IMR-90 (cell line): ENCODE data around the gene STARD4.

Source experiments
- CTCF ChIP-seq: conservative IDR thresholded peaks from 2 replicates; pipeline ENCODE4 v1.5.1; 2012; ENCODE audit warnings: mild to moderate bottlenecking, low read depth, low read length, improper control_type of control experiment
- FOS ChIP-seq: fragments of 150-350 bp; IDR thresholded peaks from 2 replicates; pipeline ENCODE4 v1.6.1; 2016; ENCODE audit warnings: low read depth, low read length
- MAFK ChIP-seq: IDR thresholded peaks from 2 replicates; pipeline ENCODE4 v1.6.1; 2012; ENCODE audit warnings: low read depth, low read length, improper control_type of control experiment
- MAZ ChIP-seq: IDR thresholded peaks from 2 replicates; pipeline ENCODE4 v1.6.1; 2012; ENCODE audit warnings: low read depth, mild to moderate bottlenecking, low read length, improper control_type of control experiment, moderate library complexity, borderline replicate concordance
- NFE2L2 ChIP-seq: fragments of 150-350 bp; IDR thresholded peaks from 2 replicates; pipeline ENCODE4 v1.6.1; 2016; ENCODE audit warnings: low read depth, mild to moderate bottlenecking, low read length
- POLR2A ChIP-seq: IDR thresholded peaks from 2 replicates; pipeline ENCODE4 v1.6.1; 2012; ENCODE audit warnings: mild to moderate bottlenecking, low read depth, low read length
- RAD21 ChIP-seq: IDR thresholded peaks from 2 replicates; pipeline ENCODE4 v1.6.1; 2012; ENCODE audit warnings: low read length, improper control_type of control experiment
- RCOR1 ChIP-seq: IDR thresholded peaks from 2 replicates; pipeline ENCODE4 v1.6.1; 2012; ENCODE audit warnings: mild to moderate bottlenecking, low read length, improper control_type of control experiment; ENCODE audit not compliant: insufficient replicate concordance
- SMC3 ChIP-seq: fragments of 150-350 bp; IDR thresholded peaks from 2 replicates; pipeline ENCODE4 v1.6.1; 2016; ENCODE audit warnings: low read depth, mild to moderate bottlenecking, antibody characterized with exemption, low read length, moderate library complexity

DNA sequence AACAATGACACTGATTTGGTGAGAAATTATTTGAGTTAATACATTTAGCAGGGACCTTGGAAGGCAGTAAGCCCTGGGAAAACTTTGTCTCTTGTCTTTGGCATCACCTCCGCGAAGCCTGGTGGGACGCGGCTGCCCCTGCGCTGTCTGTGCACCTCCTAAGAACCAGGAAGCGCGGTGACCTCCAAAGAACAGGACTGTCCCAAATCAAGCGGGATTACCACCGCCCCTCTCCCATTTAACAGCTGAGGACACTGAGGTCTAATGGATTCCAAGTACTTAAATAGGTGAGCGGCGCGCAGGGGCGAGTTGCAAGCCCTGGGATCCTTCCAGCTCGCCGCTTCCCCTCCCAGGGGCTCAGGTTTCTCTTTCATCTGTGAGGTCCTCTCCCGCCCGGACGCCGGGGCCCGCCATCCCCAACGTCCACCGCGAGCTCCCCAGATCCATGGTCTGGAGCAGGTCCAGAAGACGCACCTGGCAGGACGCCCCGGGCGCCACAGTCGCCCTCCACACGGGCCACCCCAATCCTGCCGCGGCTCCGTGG is 432 bp downstream of the STARD4 start:
- no peak for TF ChIP-seq RCOR1
- TF ChIP-seq MAFK, result no peak
- no peak for TF ChIP-seq CTCF
- TF ChIP-seq SMC3, result no peak
- TF ChIP-seq NFE2L2, result no peak
- TF ChIP-seq POLR2A, result no peak
- no peak for TF ChIP-seq FOS
- TF ChIP-seq MAZ, result no peak
- no peak for TF ChIP-seq RAD21
